ENCODE measurements around the gene PDXK.

DNA sequence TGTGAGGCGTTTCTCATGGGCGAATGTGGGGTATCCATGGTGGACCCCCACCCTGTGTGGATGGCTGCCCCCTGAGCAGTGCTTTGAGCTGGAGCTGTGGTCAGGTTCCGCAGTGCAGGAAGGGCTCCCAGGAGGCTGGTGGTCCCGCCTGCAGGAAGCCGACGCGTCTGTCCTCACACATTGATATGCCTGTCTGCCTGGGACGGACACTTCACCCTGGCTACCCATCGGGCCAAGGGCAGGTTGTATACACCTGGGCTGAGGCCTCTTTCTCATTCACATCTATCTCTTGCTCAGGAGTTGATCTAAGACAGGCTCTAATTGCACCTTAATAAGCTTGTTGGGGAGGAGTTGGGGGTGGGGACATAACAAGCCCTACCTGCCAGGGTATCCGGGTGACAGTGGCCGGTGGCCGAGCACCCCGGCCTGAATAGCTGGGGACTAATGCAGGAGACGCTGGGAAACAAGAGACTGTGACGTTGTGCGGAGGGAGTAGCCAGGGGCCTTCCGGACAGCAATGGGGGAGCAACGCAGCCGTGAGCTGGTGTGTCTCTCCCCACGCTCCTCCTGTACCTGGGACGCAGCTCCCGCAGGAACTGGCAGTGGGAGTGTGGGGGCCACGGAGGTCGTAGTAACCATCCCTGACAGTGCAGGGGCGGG, 21.7 kb downstream of the PDXK start:
- TF ChIP-seq CTCF (IDR thresholded peaks at IDR 0.05) = no peak
- TF ChIP-seq POLR2A (IDR thresholded peaks at IDR 0.05) = no peak
